Motor neuron (in vitro differentiated cells): ENCODE results near the gene ABHD4. TPM values are rescaled to one million over a fixed set of nuclear protein-coding genes. Genes with fewer than 3 reads are reported as not detected.
A peak's percentile ranks its signal among the peaks of the same experiment; 100 is the strongest.

Experiments
- ATAC-seq, 8 experiments: fragments of 200-7000 bp; cut with Tn5 transposase; replicated peaks in 6 of 8; 2 replicates each; pipeline ENCODE4 v1.8.0; 2021; ENCODE audit warnings: mild to moderate bottlenecking in 8 of 8, moderate library complexity in 8 of 8
- H3K27ac ChIP-seq, 2 donors: fragments of 250-450 bp; sonication (Bioruptor Pico); 2 replicates each; pipeline ENCODE4 v1.9.0; 2021; ENCODE audit warnings: antibody characterized with exemption in 2 of 2, mild to moderate bottlenecking in 2 of 2, moderate library complexity in 1 of 2
- H3K4me1 ChIP-seq, 2 donors: fragments of 250-450 bp; sonication (Bioruptor Pico); replicated peaks in 1 of 2; 2 replicates each; pipeline ENCODE4 v1.6.1; 2021; ENCODE audit warnings: antibody characterized with exemption in 2 of 2, mild to moderate bottlenecking in 2 of 2, moderate library complexity in 1 of 2
- H3K4me3 ChIP-seq, 5 donors: fragments of 250-450 bp; sonication (Bioruptor Pico); 2 replicates each; pipeline ENCODE4 v1.9.0; 2021; ENCODE audit warnings: antibody characterized with exemption in 5 of 5, mild to moderate bottlenecking in 5 of 5, moderate library complexity in 4 of 5
- WGBS, 10 experiments: fragments of 450-650 bp; shearing (Covaris generic); methylation state at CpG; one replicate each; pipeline ENCODE4 v1.0.0; 2022; 5-methylcytosine and 5-hydroxymethylcytosine counted together
- in situ Hi-C, 9 experiments: fragments of 400-800 bp; cut with MboI; loops; one replicate each; pipeline ENCODE4 v1.15.0; 2021; ENCODE audit warnings: low sequenced_read_pairs in 9 of 9, low pct_unique_long_range_greater_than_20kb in 2 of 9; ENCODE audit not compliant: unreplicated experiment in 9 of 9
- total RNA-seq, 8 experiments: library from RNA; unstranded; fragments of 300-600 nt; gene quantifications; 2 replicates each; pipeline versions ENCODE4 v1.2.3 to v1.2.4, GENCODE V29; 2022

ABHD4 gene
- total RNA-seq, 8 experiments from 2014 or later = 4.5 to 30.0 (median 13.5) TPM

- WGBS, 10 experiments = 17 to 80% (median 70%) methylated on average over 1 of the region's 1 CpG; no CpG with 5 or more reads in 6 of the 10 experiments
- Histone ChIP-seq H3K4me3 (no peak within 1 kb of the TSS), H3K27ac (no peak within 1 kb of the TSS), H3K4me1 (no peaks in the 10 kb centered on the region)
- ATAC-seq = no peak
- in situ Hi-C loops = no loop called here
Measured at GRCh38 chr14:22644305-22644635, 46.2 kb downstream of the ABHD4 start, which contains the start of gene OR6J1. Gene OR6J1, minus strand, starts transcription at chr14:22644352. Its CDS starts 9,541 bp downstream, at chr14:22634811.

DNA sequence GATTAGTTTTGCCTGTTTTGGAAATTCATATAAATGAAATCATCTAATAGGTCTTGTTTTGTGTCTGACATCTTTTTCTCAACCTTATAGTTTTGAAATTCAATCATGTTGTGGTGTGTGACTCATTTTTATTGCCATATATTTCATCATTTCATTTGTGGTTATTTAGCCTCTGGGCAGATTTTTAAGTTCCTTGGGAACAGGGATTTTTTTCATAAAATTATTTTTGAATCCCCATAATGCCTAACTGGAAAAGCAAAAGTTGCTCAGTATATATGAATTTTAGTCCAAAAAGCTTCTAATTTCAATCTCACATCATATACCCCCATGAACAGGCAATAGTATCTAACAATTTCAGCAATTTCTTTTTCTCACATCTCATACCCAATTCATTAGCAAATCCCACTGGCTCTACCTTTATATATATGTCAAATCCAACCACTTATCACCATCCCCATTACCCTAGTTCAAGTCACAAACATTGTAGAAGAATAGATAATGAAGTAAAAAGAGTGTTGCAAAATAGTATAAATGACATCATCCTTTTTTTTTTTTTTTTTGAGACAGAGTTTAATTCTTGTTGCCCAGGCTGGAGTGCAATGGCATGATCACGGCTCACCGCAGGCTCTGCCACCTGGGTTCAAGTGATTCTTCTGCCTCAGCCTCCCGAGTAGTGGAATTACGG is 48.6 kb downstream of the ABHD4 start:
- WGBS, 10 experiments = 60 to 100% (median 83%) methylated on average over 1 to 4 of the region's 4 CpGs; no CpG with 5 or more reads in 4 of the 10 experiments
- in situ Hi-C loops = no loop called here
- Histone ChIP-seq H3K27ac (no peak overlapping the region), H3K4me1 (no peaks in the 10 kb centered on the region), H3K4me3 (no peak overlapping the region)
- peak in 4 of 8 experiments; percentile 15 to 48 (median 24) for ATAC-seq

DNA sequence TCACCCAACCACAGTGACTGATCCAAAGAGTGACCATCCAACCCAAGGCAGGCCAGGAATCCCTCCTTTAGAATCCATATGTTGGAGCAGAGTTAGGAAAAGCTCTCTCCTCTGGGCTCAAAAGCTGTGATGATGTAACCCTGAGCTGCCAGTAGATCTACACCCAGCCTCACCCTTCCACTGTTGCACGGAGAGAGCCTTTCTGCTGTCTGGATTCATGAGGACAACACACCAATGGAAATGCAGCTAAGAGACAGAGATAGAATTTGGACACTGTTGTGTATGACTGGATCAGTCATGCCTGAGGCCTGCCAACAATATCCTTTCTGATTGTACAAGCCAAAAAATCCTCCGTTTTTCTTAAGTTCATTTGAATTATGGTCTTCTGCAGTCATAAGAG is 50.4 kb downstream of the ABHD4 start:
- no peak overlapping the region for H3K4me3 ChIP-seq

GRCh38 chr14:22650046-22650739 is 52.1 kb downstream of the ABHD4 start:
- H3K27ac ChIP-seq = no peak overlapping the region
- H3K4me1 ChIP-seq = no peaks in the 10 kb centered on the region
- H3K4me3 ChIP-seq = no peak overlapping the region
- in situ Hi-C loops = loop anchor here in 3 of 9 experiments (10.0 to 25.0 kb wide), 3 partner anchors 75 to 88 kb away; no protein-coding TSS in a partner anchor
- WGBS, 10 experiments = 47 to 81% (median 72%) methylated on average over 3 to 7 of the region's 7 CpGs; no CpG with 5 or more reads in 1 of the 10 experiments
- ATAC-seq = no peak

More for the DNA sequence above, 50.4 kb downstream of the ABHD4 start:
- Histone ChIP-seq H3K27ac (no peak overlapping the region), H3K4me1 (no peaks in the 10 kb centered on the region)
- in situ Hi-C loops = no loop called here
- WGBS, 10 experiments = 10 to 83% (median 27%) methylated on average over 1 to 2 of the region's 2 CpGs; no CpG with 5 or more reads in 5 of the 10 experiments
- ATAC-seq = peak in 4 of 8 experiments; percentile 31 to 88 (median 58)

GRCh38 chr14:22650960-22651521 is 52.9 kb downstream of the ABHD4 start:
- in situ Hi-C loops = loop anchor here in 3 of 9 experiments (10.0 to 25.0 kb wide), 3 partner anchors 76 to 89 kb away; no protein-coding TSS in a partner anchor
- 20 to 100% (median 53%) methylated on average over 1 to 3 of the region's 3 CpGs; no CpG with 5 or more reads in 3 of the 10 experiments for WGBS, 10 experiments
- no peak overlapping the region for H3K4me3 ChIP-seq
- no peaks in the 10 kb centered on the region for H3K4me1 ChIP-seq
- ATAC-seq = peak in 5 of 8 experiments; percentile 24 to 85 (median 51)
- no peak overlapping the region for H3K27ac ChIP-seq

DNA sequence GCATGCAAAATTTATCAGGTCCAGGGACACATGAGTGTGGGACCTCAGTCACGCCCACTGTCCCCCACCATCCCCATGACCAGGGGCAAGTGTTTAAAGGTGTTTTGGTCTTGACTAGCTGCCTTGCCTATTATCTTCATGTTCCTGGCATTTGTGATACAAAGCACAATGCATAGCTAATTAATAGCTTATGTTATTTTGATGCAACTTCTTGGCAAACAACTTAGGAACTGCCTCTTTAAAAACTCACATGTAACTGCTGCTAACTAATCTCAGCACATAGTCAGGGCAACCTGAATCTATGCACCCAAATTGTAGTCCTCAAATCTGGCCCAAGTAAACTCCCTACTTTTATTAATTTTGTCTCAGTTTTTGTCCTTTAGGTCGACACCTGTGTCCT is 53.5 kb downstream of the ABHD4 start:
- WGBS, 10 experiments = 14 to 80% (median 33%) methylated on average over 1 to 2 of the region's 2 CpGs; no CpG with 5 or more reads in 3 of the 10 experiments
- ATAC-seq = no peak
- no peak overlapping the region for H3K4me3 ChIP-seq
- no peaks in the 10 kb centered on the region for H3K4me1 ChIP-seq
- H3K27ac ChIP-seq = no peak overlapping the region
- in situ Hi-C loops = loop anchor here in 3 of 9 experiments (10.0 to 25.0 kb wide), 3 partner anchors 77 to 89 kb away; no protein-coding TSS in a partner anchor

DNA sequence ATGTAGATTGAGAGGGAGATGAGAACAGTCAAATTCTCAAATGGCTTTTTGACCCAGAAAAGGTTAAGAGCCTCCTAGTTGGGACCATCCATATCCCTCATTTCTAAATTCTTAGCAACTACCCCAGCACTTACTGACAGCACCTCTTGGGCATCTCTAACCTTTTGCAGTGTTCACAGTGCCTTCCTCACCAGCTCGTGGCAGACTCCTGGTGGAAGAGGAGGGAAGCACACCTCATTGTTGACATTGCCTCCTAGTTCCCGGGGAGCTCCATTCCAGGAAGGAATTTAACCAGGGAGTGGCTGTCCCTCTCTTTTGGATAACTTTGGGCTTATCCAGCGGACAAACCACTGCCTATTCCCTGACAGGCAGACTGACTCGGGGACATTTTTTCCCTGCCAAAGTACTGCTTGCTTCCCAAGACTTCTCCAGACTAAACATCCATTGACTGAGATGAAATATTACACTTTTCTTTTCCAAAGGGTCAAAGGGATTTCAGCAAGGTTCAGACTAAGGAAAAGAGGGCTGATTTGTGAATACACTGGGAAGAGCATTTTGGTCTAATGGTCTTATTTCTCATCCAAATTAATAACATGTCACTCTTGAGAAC is 55.0 kb downstream of the ABHD4 start:
- 0 to 60% (median 6%) methylated on average over 1 to 4 of the region's 4 CpGs; no CpG with 5 or more reads in 1 of the 10 experiments for WGBS, 10 experiments
- Histone ChIP-seq H3K4me1 (no peaks in the 10 kb centered on the region), H3K4me3 (no peak overlapping the region), H3K27ac (no peak overlapping the region)
- peak in 7 of 8 experiments; percentile 44 to 89 (median 80) for ATAC-seq
- in situ Hi-C loops = loop anchor here in 3 of 9 experiments (10.0 to 25.0 kb wide), 3 partner anchors 78 to 91 kb away; no protein-coding TSS in a partner anchor

- ATAC-seq = no peak
- WGBS, 10 experiments = 67 to 80% (median 73%) methylated on average over 1 to 2 of the region's 2 CpGs; no CpG with 5 or more reads in 7 of the 10 experiments
- Histone ChIP-seq H3K4me1 (no peaks in the 10 kb centered on the region), H3K4me3 (no peak overlapping the region), H3K27ac (no peak overlapping the region)
- in situ Hi-C loops = loop anchor here in 3 of 9 experiments (10.0 to 25.0 kb wide), 3 partner anchors 81 to 94 kb away; no protein-coding TSS in a partner anchor
Measured at GRCh38 chr14:22656226-22656625, 58.1 kb downstream of the ABHD4 start.

DNA sequence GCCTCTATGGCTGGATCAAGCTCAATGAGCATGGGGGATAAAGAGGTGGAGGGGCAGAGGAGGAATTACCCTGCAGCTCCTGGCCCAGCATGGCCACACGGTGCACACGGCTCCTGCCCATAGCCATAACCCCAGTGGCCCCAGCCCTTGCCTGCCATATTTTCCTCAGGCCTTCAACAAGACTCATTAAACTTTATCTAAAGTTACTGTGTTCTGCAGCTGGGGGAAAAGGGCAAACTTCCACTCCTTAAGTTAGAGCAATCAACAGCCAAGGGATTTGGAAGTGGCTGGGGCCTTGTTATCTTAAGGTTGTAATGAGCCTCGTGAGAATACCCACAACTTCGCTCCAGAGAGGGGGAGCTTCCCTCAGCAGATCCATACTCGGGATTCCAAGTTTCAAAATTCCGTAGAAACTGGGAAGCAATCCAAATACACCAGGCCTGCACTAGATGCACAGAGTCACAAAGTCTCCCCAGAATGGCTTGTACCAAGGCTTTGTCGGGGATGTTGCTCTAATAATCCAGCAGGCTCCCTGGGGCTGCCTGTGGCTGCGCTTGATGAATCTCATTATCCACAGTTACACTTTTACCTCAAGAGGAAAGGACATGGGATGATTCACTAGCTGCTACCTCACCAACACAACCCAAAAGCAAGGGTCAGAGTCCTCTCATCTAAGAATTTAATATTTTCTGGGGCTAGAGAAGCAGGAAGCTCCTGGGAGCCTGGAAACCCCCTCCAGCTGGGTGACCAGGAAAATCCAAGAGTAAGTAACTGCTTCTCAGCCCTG is 59.0 kb downstream of the ABHD4 start:
- 50 to 100% (median 86%) methylated on average over 1 to 7 of the region's 8 CpGs; no CpG with 5 or more reads in 3 of the 10 experiments for WGBS, 10 experiments
- in situ Hi-C loops = loop anchor here in 3 of 9 experiments (10.0 to 25.0 kb wide), 3 partner anchors 82 to 95 kb away; no protein-coding TSS in a partner anchor
- no peak overlapping the region for H3K4me3 ChIP-seq
- no peak overlapping the region for H3K27ac ChIP-seq
- no peaks in the 10 kb centered on the region for H3K4me1 ChIP-seq
- ATAC-seq = no peak

GRCh38 chr14:22657861-22658260 is 59.8 kb downstream of the ABHD4 start:
- H3K4me1 ChIP-seq = no peaks in the 10 kb centered on the region
- H3K27ac ChIP-seq = no peak overlapping the region
- H3K4me3 ChIP-seq = no peak overlapping the region
- in situ Hi-C loops = loop anchor here in 3 of 9 experiments (10.0 to 25.0 kb wide), 3 partner anchors 83 to 96 kb away; no protein-coding TSS in a partner anchor
- ATAC-seq = peak in 3 of 8 experiments; percentile 34 to 59 (median 55)
- WGBS, 10 experiments = 80 to 100% (median 94%) methylated on average over 1 of the region's 1 CpG; no CpG with 5 or more reads in 6 of the 10 experiments

DNA sequence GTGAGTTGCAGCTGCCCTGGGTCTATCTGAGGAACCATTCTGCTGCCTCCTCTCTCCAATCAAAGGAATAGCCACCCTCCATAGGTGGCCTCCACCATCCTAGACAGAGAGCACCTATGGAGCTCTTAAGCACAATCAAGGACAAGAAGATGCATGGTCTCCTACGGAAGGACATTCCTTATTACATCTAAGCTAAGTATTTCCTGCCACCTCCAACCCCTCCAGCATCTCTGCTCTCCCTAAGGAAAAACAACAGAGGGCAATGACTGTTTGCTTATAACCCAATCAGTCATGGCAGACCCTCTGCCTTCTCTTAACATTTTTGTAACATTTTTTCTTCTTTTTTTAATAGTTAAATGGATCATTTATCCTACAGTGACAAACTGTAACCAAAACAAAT is 60.8 kb downstream of the ABHD4 start:
- in situ Hi-C loops = loop anchor here in 3 of 9 experiments (10.0 to 25.0 kb wide), 3 partner anchors 84 to 97 kb away; no protein-coding TSS in a partner anchor
- ATAC-seq = no peak
- H3K4me1 ChIP-seq = no peaks in the 10 kb centered on the region
- no peak overlapping the region for H3K4me3 ChIP-seq
- H3K27ac ChIP-seq = no peak overlapping the region
- WGBS, 10 experiments = 40% methylated on average over 1 of the region's 1 CpG; no CpG with 5 or more reads in 9 of the 10 experiments
